Activated T-helper 9 cell treated with anti-CD3 and anti-CD28 coated beads, Interleukin-2, amount 50 U/mL, for 16 hours (primary cell): ENCODE data around the gene GPLD1.

Source experiments
- DNase-seq: peaks from one replicate; pipeline ENCODE4 v3.0.0-alpha.2; 2020; ENCODE audit warnings: low read depth

Gene GPLD1

DNA sequence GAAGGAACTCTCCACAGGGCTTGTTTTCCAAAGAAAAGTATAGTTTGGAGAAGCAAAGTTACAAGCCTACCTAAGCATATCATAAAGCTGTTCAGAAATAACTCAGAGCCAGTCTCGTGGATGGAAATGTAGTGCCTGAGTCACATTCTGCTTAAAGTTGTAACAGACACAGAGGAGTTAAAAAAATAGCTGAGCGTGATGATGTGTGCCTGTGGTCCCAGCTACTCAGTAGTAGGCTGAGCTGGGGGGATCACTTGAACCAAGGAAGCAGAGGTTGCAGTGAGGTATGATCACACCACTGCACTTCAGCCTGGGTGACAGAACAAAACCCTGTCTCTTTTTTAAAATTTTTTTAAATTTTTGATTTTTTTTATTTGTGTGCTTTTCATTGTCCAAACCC lies 12.0 kb upstream of the GPLD1 start:
- no peak for DNase-seq

GRCh38 chr6:24500683-24501082 lies 11.3 kb upstream of the GPLD1 start:
- DNase-seq, result no peak

GRCh38 chr6:24497254-24497970 lies 8.0 kb upstream of the GPLD1 start:
- no peak for DNase-seq

DNA sequence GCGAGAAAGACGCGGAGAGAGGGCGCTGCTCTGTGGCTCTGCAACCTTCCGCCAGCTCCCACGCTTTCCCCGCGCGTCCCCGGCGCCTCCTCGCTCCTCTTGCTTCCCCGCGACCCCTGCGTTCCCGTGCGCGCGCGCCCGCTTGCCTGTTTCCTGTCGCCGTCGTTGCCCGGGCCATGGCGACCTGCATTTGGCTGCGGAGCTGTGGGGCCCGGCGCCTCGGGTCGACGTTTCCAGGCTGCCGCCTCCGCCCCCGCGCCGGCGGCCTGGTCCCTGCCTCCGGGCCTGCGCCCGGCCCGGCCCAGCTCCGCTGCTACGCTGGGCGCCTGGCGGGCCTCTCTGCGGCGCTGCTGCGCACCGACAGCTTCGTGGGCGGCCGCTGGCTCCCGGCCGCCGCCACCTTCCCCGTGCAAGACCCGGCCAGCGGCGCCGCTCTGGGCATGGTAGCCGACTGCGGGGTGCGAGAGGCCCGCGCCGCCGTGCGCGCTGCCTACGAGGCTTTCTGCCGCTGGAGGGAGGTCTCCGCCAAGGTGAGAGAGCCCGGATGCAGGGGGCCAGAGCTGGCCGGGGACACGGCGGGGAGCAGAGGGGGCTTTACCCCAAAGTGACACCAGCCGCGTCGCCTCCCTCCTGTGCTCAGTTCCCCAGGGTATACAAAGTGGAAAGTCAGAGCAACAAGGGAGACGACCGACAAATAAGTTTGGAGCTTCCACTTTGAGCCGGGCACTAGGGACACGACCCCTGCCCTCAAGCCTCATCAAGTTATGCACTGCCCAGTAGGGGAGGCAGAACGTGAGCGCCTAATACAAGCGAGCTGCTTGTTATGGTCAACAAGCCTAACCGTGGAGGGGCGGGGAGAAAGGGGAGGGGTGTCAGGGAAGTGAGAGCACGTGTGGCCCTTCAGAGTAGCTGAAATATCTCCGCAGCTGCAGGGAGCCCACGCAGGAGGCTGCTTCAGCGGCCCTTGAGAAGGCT lies 5.7 kb upstream of the GPLD1 start, which contains the start of gene ALDH5A1:
ALDH5A1 (plus strand) TSS at position 149 of the 975 bp plus-strand sequence; CDS start at position 177, 28 bp downstream.
- DNase-seq, result peak; percentile 69

DNA sequence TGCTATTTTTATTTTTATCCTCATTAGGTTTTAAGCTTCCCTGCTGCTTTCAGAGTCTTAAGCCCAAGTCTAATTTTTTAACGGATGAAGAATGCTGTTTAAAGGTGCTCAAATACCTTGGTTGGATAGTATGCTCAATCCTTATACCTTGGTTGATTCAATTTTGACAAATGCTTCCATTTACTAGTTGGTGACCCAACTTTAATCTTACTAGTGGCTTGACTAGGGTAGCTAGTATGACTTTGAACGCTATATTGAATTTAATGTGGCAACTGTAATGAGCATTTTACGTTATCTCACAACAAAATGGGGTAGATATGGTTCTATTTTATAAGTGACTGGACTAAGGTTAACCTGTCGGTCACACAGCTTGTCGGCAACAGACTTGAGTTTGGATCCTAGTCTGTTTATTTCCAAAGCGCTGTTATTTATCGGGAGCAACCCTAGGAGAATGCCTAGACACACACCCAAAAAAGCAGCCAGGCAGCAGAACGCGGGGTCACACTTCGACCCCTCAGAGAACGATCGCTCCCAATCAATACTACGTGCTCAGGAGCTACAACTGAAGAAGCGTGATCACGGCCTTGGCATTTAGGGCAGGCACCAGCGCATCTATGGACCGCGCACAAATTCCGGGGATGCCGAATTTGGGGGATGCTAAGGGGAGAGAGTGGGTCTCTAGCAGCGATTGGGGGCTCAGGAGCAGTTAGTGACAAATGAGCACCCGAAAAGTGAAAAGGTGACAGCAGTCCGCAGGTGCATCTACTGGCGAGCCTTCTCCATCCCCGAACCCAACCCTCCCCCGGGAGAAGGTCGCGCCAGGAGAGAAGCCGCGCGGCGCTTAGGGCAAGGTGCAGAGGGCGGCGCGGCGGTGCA lies 4.8 kb upstream of the GPLD1 start:
- DNase-seq, result no peak

DNA sequence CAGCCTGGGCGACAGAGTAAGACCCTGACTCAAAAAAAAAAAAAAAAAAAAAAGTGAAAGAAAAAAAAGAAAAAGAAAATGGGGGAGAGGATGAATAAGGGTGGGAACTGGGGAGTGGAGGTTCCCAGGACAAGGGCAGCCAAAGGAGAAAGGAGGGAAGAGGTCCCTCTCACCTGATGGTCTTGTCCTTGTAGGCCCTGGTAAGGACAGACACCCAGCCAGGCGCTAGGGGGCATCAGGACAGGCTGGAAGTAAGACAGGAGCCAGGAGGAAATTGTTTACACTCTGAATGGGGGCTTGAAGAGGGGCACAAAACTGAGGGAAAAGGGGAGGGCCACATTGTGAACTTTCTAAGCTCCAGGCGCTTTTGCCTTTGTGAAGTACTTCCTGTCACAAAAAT lies 3.1 kb upstream of the GPLD1 start:
- DNase-seq, result no peak

- no peak for DNase-seq
Observed at GRCh38 chr6:24490948-24491347, 1.6 kb upstream of the GPLD1 start.

GRCh38 chr6:24489881-24490280 lies 503 bp upstream of the GPLD1 start:
- DNase-seq, result no peak

DNA sequence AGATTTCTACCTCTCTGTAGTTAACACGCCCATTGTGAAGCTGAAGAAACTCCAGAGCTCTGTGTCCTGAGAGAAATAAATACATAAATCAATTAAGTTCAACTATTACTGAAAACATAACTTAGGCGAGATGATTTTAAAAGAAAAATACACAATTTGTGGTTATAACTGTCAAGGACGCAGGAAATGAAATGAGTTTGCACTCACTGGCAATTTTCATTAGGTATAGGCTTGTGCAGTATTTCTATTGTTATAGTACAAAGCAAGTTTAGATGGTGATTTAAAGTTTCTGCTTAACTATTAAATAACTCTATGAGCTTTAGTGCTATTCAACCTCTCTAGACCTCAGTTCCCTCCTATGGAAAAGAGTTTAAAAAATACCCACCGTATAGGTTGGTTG lies 3.3 kb downstream of the GPLD1 start:
- DNase-seq, result no peak

GRCh38 chr6:24484657-24485323 lies 4.6 kb downstream of the GPLD1 start:
- no peak for DNase-seq

GRCh38 chr6:24481449-24481848 lies 7.9 kb downstream of the GPLD1 start:
- no peak for DNase-seq

DNA sequence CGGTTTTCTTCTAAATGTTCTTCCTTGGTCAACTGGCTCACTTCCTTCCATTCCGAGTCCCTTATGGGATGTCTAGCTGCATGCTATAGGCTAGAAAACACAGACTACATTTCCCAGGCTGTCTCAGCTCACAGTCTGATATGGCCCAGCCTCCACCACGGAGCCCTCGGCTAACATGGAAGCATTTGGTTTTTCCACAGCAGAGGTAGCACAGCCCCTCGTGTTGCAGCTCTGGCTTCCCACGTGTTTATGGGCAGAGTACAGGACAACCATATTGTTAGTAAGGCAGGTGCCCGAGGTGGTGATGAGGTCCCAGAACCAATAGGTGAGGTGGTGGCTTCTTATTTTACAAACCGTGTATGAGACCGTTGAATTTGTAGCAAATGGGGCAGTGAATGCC lies 8.7 kb downstream of the GPLD1 start:
- DNase-seq, result no peak

DNA sequence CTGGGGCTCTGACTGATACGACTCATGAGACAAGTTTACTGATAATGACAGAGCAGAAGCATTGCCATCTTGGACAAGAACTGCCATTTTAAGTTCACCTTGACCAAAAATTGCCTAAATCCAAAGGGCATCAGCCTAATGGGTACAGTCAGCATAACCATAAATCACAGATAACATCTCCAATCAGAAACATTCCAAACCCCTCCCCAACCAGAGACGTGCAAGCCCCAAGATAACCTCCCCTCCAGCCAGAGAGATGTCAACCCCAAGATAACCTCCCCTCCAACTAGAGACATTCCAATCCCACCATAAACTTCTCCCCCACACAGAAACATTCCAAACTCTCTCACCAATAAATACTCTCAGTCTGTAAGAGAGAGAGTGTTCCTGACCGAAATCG lies 10.5 kb downstream of the GPLD1 start:
- DNase-seq, result no peak

GRCh38 chr6:24477070-24477469 lies 12.3 kb downstream of the GPLD1 start:
- no peak for DNase-seq

DNA sequence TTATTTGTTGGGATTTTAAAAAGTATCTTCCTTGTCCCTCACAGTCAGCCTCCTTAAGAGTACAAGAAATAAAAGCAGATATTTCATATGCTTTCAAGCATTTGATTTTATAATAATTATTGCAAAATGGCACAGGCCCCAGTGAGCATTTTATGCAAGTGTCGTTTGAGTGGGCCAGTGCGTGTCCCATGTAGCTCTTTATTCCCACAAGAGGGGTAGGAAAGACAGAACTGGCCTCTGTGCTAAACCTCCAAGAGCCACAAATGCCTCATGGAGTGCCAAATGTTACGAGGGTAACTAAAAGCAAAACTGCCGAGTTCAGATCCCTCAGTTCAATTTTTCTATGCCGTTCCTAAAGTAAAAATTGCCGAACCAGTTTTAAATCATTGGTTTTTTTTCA lies 12.7 kb downstream of the GPLD1 start:
- no peak for DNase-seq

GRCh38 chr6:24472181-24472580 lies 17.2 kb downstream of the GPLD1 start:
- DNase-seq, result no peak

- no peak for DNase-seq
Observed at GRCh38 chr6:24469811-24470210, 19.6 kb downstream of the GPLD1 start.

DNA sequence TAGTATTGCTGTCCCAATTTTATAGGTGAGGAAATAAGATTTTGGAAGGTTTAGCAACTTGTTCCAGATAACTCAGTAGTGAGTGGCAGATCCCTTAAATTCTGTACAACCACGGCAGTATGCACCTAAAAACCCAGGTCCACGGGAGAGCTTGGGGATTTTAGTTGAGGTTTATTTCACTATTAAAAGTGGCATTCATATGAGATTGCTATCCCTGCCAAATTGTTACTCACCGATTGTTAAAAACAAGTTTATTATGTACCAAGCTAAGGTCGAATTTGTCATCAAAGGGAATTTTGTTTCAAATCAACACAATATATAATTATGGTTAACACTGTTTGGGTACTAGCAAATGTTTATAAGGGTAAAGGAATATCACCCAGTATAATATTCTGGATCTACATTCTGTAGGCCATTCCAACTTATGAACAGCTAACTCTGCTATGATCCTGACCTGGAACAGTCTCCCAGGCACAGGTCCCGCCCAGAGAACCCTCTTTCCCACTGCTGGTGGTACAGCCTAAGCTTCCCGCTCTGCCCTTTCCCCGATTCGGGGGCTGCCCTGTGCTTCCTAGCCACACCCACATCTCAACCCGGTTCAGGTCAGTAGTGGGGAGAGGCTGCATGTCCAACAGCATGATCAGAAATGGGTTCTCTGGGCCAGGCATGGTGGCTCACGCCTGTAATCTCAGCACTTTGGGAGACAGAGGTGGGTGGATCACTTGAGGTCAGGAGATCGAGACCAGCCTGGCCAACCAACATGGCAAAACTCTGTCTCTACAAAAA lies 24.9 kb downstream of the GPLD1 start:
- no peak for DNase-seq

GRCh38 chr6:24460966-24461365 lies 28.4 kb downstream of the GPLD1 start:
- no peak for DNase-seq

- no peak for DNase-seq
Observed at GRCh38 chr6:24458941-24459340, 30.4 kb downstream of the GPLD1 start.

DNA sequence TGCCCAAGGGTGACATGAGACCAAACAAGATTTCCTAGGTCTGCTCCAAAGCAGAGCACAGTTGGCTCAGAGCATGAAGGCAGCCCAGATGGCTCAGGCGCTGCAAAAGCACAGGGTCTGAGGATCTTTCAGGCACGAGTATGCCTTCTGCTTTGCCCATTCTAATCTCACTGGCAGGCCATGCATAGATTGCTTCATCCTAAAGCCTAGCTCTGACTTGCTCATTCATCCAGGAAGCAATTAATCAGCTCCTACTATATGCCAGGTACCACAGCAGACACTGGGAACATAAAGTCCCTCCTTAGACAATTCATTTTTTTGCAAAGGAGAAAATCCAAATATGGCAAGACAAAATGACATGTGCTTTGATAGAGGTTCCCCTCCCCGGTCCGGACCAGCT lies 31.2 kb downstream of the GPLD1 start:
- DNase-seq, result no peak
